Aorta (tissue), 5 donors: ENCODE results near the gene BIVM. TPM values are rescaled to one million over a fixed set of nuclear protein-coding genes. Genes with fewer than 3 reads are reported as not detected.

Experiments used
- ATAC-seq: fragments of 200-7000 bp; cut with Tn5 transposase; one replicate; pipeline ENCODE4 v1.9.1; 2022; ENCODE audit warnings: moderate library complexity; ENCODE audit not compliant: low FRiP score
- DNase-seq, 2 donors: peaks; one replicate each; pipeline ENCODE4 v3.0.0-alpha.2; 2020
- H3K27ac ChIP-seq, 2 donors: one replicate each; pipeline ENCODE4 v1.5.1; 2013; ENCODE audit warnings: low read length in 2 of 2, mild to moderate bottlenecking in 2 of 2, moderate library complexity in 2 of 2, control low read depth in 1 of 2, inconsistent platforms in 1 of 2, low read depth in 1 of 2
- H3K27me3 ChIP-seq, 2 donors: one replicate each; pipeline ENCODE4 v1.6.1; 2013; ENCODE audit warnings: control low read depth in 1 of 2, low read length in 1 of 2, mild to moderate bottlenecking in 1 of 2, moderate library complexity in 1 of 2; ENCODE audit not compliant: insufficient read depth in 2 of 2, control insufficient read depth in 1 of 2
- H3K36me3 ChIP-seq, 2 donors: one replicate each; pipeline ENCODE4 v1.6.1; 2013; ENCODE audit warnings: control low read depth in 1 of 2, low read length in 1 of 2, mild to moderate bottlenecking in 1 of 2; ENCODE audit not compliant: insufficient read depth in 2 of 2, control insufficient read depth in 1 of 2
- H3K4me1 ChIP-seq, 2 donors: one replicate each; pipeline ENCODE4 v1.6.1; 2013; ENCODE audit warnings: low read length in 2 of 2, control low read depth in 1 of 2, mild to moderate bottlenecking in 1 of 2, moderate library complexity in 1 of 2; ENCODE audit not compliant: insufficient read depth in 2 of 2, control insufficient read depth in 1 of 2
- H3K4me3 ChIP-seq, 2 donors: one replicate each; pipeline ENCODE4 v1.5.1; 2013; ENCODE audit warnings: low read length in 2 of 2, control low read depth in 1 of 2, mild to moderate bottlenecking in 1 of 2
- H3K9me3 ChIP-seq: one replicate; pipeline ENCODE4 v1.6.1; 2013; ENCODE audit warnings: mild to moderate bottlenecking, low read length; ENCODE audit not compliant: control insufficient read depth
- WGBS, 2 donors: extraction: QIAGEN DNeasy Blood & Tissue Kit; methylation state at CpG; one replicate each; pipeline ENCODE4 v1.1.7; 2013; 5-methylcytosine and 5-hydroxymethylcytosine counted together
- intact Hi-C, 2 donors: fragments of 100-400 bp; cut with DNase I; formaldehyde crosslinking; loops; one replicate each; pipeline versions ENCODE4 v1.14.2 to v1.15.0; 2022
- polyA plus RNA-seq, 2 donors: library from polyadenylated mRNA; stranded (reverse); fragments of 200-250 nt; gene quantifications; one replicate each; pipeline ENCODE4 v1.2.3, GENCODE V29; 2013
- total RNA-seq, 2 donors: library from RNA; stranded (reverse); fragmentation: NEBNext Ultra II Directional; extraction: Animal tissue kit (Norgen Biotek cat#: 25700); gene quantifications; one replicate each; pipeline ENCODE4 v1.2.1, GENCODE V29; 2021
- donor health status: healthy with polysubstance abuse.
- donor health status: Bipolar disorder and iron deficiency.
- donor health status: DM: no; HTN: no; CAD: no.
- donor health status: DM: no; HTN: no; CAD: no.
- donor health status: DM: yes; HTN: yes; CAD: no.

Gene BIVM
- total and polyA plus RNA-seq, 4 donors: 5.1 to 30.4 (median 16.6) TPM

GRCh38 chr13:102856557-102856956 lies 57.6 kb downstream of the BIVM start:
- no peak overlapping the region for H3K4me3 ChIP-seq
- H3K27ac ChIP-seq: no peak overlapping the region
- DNase-seq (no peak), ATAC-seq (no peak)
- intact Hi-C loops: no loop called here
- no peaks in the 10 kb centered on the region for H3K27me3 ChIP-seq
- H3K4me1 ChIP-seq: no peaks in the 10 kb centered on the region
- H3K36me3 ChIP-seq: peaks cover 0 to 8% of the 10 kb centered on the region in 2 donors
- 10 to 22% methylated on average over 6 of the region's 6 CpGs for WGBS, 2 donors
- no peaks in the 10 kb centered on the region for H3K9me3 ChIP-seq

- no peaks in the 10 kb centered on the region for H3K27me3 ChIP-seq
- H3K9me3 ChIP-seq: no peaks in the 10 kb centered on the region
- no peak overlapping the region for H3K27ac ChIP-seq
- H3K4me1 ChIP-seq: peaks cover 0 to 2% of the 10 kb centered on the region in 2 donors
- DNase-seq: no peak
- intact Hi-C loops: no loop called here
- ATAC-seq: no peak
- peaks cover 0 to 28% of the 10 kb centered on the region in 2 donors for H3K36me3 ChIP-seq
- 86 to 87% methylated on average over 13 of the region's 13 CpGs for WGBS, 2 donors
- H3K4me3 ChIP-seq: no peak overlapping the region
Measured at GRCh38 chr13:102862624-102863210, 63.8 kb downstream of the BIVM start.

GRCh38 chr13:102863590-102863989 lies 64.7 kb downstream of the BIVM start:
- 68 to 79% methylated on average over 4 of the region's 4 CpGs for WGBS, 2 donors

GRCh38 chr13:102868366-102868936 lies 69.5 kb downstream of the BIVM start:
- Histone ChIP-seq H3K36me3 (peaks cover 4 to 21% of the 10 kb centered on the region in 2 donors), H3K9me3 (no peaks in the 10 kb centered on the region), H3K4me3 (no peak overlapping the region), H3K27me3 (no peaks in the 10 kb centered on the region), H3K4me1 (peaks cover 0 to 4% of the 10 kb centered on the region in 2 donors), H3K27ac (no peak overlapping the region)
- DNase-seq (no peak), ATAC-seq (no peak)
- 84 to 88% methylated on average over 5 of the region's 5 CpGs for WGBS, 2 donors
- intact Hi-C loops: no loop called here

More at GRCh38 chr13:102863590-102863989, 64.7 kb downstream of the BIVM start:
- DNase-seq (no peak), ATAC-seq (no peak)
- Histone ChIP-seq H3K36me3 (peaks cover 0 to 30% of the 10 kb centered on the region in 2 donors), H3K4me3 (no peak overlapping the region), H3K4me1 (peaks cover 0 to 2% of the 10 kb centered on the region in 2 donors), H3K27ac (no peak overlapping the region), H3K27me3 (no peaks in the 10 kb centered on the region), H3K9me3 (no peaks in the 10 kb centered on the region)
- intact Hi-C loops: no loop called here

GRCh38 chr13:102869948-102870676 lies 71.2 kb downstream of the BIVM start:
- ATAC-seq: no peak
- DNase-seq: no peak
- H3K36me3 ChIP-seq: peaks cover 4 to 17% of the 10 kb centered on the region in 2 donors

GRCh38 chr13:102870677-102871415 lies 71.9 kb downstream of the BIVM start:
- H3K4me3 ChIP-seq: no peak overlapping the region
- H3K9me3 ChIP-seq: no peaks in the 10 kb centered on the region
- peaks cover 0 to 2% of the 10 kb centered on the region in 2 donors for H3K4me1 ChIP-seq
- WGBS, 2 donors: 43 to 45% methylated on average over 22 of the region's 22 CpGs
- peaks cover 4 to 17% of the 10 kb centered on the region in 2 donors for H3K36me3 ChIP-seq
- intact Hi-C loops: no loop called here
- ATAC-seq (peak; percentile 68), DNase-seq (no peak)
- no peaks in the 10 kb centered on the region for H3K27me3 ChIP-seq
- no peak overlapping the region for H3K27ac ChIP-seq

More at GRCh38 chr13:102869948-102870676, 71.2 kb downstream of the BIVM start:
- intact Hi-C loops: no loop called here
- WGBS, 2 donors: 52% methylated on average over 5 of the region's 5 CpGs
- Histone ChIP-seq H3K4me3 (no peak overlapping the region), H3K4me1 (peaks cover 0 to 2% of the 10 kb centered on the region in 2 donors), H3K27ac (no peak overlapping the region), H3K27me3 (no peaks in the 10 kb centered on the region), H3K9me3 (no peaks in the 10 kb centered on the region)

- no peak for DNase-seq
- intact Hi-C loops: no loop called here
- whole genome bisulfite sequencing, 2 donors: 87 to 88% methylated on average over 7 of the region's 7 CpGs
- Histone ChIP-seq H3K36me3 (peaks cover 7 to 14% of the 10 kb centered on the region in 2 donors), H3K9me3 (no peaks in the 10 kb centered on the region), H3K4me3 (no peak overlapping the region), H3K27ac (no peak overlapping the region), H3K4me1 (peaks cover 0 to 2% of the 10 kb centered on the region in 2 donors), H3K27me3 (no peaks in the 10 kb centered on the region)
- no peak for ATAC-seq
Measured at GRCh38 chr13:102872131-102872530, 73.2 kb downstream of the BIVM start.

- Histone ChIP-seq H3K4me1 (peaks cover 0 to 2% of the 10 kb centered on the region in 2 donors), H3K27me3 (no peaks in the 10 kb centered on the region), H3K27ac (no peak overlapping the region), H3K4me3 (no peak overlapping the region), H3K9me3 (no peaks in the 10 kb centered on the region), H3K36me3 (peaks cover 7 to 11% of the 10 kb centered on the region in 2 donors)
- ATAC-seq (no peak), DNase-seq (no peak)
- intact Hi-C loops: no loop called here
- WGBS, 2 donors: 76 to 80% methylated on average over 1 of the region's 1 CpG
Measured at GRCh38 chr13:102872531-102872930, 73.6 kb downstream of the BIVM start.
